Activated CD4-positive, alpha-beta T cell treated with anti-CD3 and anti-CD28 coated beads, Interleukin-2, amount 50 U/mL, for 24 hours (primary cell): ENCODE results near the gene CTBP1.

Experiments used
- DNase-seq, 2 donors: peaks; one replicate each; pipeline ENCODE4 v3.0.0-alpha.2; 2020; ENCODE audit warnings: low read depth in 1 of 2, low spot score in 1 of 2

Gene CTBP1

DNA sequence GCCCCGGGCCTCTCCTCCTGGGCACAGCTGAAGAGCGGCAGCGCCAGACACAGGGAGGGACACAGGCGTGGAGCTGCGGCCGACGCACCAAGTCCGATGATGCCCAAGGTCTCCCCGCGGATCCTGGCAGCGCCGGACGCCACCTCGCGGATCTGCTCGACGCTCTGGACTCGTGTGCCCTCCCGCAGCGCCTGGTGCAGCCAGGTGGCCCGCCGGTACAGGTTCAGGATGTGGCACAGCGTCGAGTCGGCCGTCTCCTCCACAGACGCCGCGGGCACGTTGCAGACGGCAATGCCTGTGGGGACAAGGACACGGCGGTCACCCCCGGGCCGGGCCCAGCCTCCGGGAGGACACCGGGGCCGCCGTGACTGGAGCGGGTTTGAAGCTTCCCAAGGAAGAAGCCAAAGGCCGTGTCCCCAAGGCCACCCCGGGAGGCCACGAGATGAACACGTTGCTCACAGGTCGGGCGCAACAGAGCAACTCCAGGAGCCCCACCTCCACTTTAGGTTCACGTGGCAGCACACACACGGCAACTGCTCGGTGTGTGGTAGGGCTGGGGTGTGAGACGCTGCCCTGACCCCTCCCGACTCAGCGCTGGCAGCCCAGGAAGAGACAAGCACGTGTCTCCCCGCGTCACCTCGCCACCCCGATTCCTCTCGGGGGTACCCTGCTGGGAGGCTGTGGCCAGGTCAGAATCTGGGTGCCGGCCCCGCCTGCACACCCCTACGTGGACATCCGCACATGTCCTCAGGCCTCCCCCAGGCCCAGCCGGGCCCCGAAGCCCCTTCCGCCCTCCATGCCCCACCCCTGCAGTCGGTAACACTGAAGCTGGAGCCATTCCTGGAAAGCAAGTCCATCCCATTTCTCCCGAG, 23.4 kb downstream of the CTBP1 start:
- DNase-seq: no peak

DNA sequence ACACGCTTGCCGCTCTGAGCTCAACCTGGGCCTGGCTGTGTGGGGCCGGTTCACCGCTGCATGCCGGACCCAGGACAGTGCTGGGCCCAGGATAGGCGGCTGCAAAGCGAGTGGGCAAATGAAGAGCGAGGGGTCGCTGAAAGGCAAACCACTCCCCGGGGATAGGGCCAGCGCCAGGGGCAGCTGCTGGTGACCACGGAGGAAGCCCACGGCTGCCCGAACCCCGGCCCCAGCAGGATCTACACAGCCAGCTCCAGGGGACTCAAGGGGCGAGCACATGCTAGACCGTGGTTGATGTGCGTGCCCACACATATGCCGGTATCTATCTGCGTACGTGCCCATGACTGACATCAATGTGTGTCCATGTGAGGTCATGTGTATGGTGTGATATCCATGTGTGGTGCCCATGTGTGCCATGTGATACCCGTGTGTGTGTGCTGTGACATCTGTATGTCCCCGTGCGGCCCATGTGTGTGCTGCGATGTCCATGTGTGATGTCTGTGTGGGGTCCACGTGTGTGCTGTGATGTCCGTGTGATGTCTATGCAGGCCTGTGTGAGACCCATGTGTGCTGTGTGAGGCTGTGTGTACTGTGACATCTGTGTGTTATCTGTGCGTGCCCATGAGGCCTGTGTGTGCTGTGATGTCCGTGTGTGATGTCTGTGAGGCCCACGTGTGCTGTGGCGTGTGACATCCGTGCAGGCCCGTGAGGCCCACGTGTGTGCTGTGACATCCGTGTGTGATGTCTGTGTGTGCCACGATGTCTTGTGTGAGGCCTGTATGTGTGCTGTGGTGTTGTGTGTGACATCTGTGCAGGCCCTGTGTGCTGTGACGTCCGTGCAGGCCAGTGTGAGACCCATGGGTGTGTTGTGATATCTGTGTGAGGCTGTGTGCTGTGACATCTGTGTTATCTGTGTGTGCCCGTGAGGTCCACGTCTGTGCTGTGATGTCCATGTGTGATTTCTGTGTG, 24.8 kb downstream of the CTBP1 start:
- DNase-seq: no peak

DNA sequence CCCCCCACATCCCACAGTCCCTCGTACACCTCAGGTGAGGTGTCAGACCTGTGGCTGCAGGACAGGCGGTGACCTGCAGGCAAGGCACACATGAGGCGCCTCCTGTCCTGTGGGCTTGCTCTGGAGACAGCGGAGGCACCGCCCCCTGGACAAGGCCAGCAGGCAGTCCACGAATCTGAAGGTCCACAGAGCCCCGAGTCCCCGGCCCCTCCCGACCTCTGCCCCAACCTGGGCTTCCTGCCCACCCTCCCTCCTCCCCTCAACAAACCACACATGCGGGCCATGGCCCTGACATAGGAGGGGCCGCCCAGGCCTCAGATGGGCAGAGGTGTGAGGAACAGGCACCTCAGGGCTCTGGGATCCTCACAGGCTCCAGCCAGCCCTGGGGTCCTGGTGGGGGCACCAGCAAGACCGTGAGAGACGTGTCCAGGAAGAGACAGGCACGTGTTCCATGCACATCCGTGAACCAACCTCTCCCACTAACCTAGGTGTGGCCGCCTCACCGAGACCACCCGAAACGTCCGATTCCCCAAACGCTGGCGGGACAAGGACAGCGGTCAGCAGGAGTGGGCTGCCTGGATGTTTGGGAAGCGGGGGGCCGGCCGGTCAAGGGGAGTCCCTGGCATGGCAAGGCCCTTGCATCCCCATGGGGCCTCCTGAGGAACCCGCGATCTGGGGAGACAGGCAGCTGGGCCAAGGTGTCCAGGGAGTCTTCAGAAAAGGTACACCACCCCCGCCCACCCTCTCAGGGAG, 25.8 kb downstream of the CTBP1 start:
- DNase-seq: no peak

- no peak for DNase-seq
These were observed 26.7 kb downstream of the CTBP1 start for GRCh38 chr4:1222036-1222789.

- no peak for DNase-seq
These were observed 27.6 kb downstream of the CTBP1 start for GRCh38 chr4:1221155-1221870.

- DNase-seq: no peak
These were observed 28.4 kb downstream of the CTBP1 start for GRCh38 chr4:1220566-1220965.

DNA sequence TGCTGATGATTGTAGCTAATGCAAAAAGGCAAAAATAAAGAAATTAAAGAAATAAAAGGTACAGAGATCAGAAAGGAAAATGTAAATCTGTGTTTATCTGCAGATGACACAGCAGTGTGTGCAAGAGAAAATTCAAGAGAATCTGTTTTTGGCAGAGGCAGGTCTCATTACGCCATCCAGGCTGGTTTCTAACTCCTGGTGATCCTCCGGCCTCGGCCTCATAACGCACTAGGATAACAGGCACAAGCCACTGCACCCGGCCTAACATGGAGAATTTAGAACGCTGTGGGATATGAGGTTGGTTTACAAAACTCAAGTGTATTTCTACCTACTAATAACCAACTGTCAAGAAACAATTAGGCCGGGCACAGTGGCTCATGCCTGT, 29.4 kb downstream of the CTBP1 start:
- no peak for DNase-seq

- no peak for DNase-seq
These were observed 30.0 kb downstream of the CTBP1 start for GRCh38 chr4:1218634-1219565.

DNA sequence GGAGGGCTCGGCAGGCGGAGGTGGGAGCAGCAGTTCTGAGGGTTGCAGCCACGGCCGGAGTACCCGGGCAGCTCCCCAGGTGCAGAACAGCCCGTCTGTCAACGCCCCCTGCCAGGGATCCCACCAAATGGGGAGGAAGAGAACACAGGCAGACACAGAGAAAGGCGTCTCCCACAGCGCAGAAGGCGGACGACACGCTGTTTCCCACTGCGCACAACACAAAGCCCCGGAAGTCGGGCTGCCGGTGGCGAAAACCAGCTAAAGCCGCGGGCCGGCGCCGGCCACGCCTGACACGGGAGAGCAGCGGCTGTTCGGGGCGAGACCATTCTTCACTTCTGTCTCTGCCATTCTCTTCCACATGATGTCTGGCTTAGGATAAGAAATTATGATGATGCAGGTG, 31.6 kb downstream of the CTBP1 start:
- no peak for DNase-seq

GRCh38 chr4:1216869-1217294, 32.0 kb downstream of the CTBP1 start:
- peak; percentile 38 to 51 for DNase-seq

DNA sequence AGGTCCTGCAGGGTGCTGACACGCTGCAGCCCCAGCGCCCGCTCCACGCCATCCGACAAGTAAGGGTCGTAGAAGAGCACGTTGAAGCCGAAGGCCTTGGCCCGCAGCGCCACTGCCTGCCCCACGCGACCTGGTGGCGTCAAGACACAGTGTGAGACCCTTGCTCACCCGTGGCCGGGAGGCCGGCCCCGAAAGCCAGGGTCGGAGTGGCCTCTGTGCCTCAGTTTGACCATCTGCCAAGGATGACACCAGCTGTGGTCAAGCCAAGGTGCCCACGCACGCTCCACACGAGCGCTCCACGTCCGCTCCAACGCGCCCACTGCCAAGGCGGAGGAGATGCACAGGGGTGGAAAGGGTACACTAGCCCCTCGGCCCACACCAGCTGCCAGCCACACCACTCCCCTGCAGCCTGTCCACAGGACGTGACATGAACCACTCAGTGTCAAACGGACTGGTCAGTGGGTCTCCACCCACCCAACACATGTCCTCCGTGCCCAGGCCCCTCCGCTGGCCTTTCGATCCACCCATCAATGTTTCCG, 32.8 kb downstream of the CTBP1 start:
- no peak for DNase-seq

- DNase-seq: no peak
These were observed 33.5 kb downstream of the CTBP1 start for GRCh38 chr4:1215141-1216075.

GRCh38 chr4:1214101-1215095, 34.5 kb downstream of the CTBP1 start:
- DNase-seq: no peak

- no peak for DNase-seq
These were observed 35.5 kb downstream of the CTBP1 start for GRCh38 chr4:1213336-1213995.

DNA sequence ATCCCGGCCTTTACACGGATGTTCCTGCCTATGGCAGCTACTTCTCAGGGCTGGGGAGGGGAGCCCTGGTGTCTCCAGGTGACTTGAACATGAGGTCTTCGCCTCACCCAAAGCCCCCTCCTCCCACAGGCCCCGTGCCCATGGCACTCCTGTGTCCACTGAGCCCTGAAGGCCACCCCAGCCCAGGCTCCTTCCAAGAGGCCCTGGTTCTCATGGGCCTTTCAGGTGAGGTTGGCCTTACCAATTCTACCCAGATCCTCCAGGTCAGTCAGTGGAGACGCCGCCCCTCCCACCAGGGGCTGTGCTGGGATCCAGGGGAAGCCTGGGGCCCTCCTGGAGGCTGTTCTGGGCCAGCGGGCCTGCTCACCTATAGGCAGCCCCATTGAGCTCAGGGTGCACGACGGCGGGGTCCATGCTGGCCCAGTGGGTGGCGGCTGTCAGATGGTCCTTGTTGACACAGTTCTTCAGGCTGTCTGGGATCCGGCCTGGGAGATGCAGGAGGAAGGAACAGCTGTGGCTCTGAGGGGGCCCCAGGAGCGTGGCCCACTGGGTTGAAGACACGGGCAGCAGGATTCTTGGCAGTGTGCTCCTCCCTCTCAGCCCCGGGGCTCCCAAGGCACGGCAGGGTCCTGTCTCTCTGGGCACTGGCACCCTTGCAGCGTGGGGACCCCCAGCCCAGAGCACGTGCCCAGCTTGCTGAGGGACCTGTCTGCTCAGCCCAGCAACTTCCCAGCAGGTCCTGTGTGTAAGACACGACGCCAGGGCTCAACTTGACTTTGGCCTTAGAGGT, 36.2 kb downstream of the CTBP1 start:
- DNase-seq: no peak
